Fibroblast of lung (primary cell): ENCODE results near the gene SLC4A5. TPM values are rescaled to one million over a fixed set of nuclear protein-coding genes. Genes with fewer than 3 reads are reported as not detected.

Source experiments
- DNase-seq, 2 donors: peaks; one replicate each; pipeline versions ENCODE4 v3.0.0 to v3.0.0-alpha.2; 2010; ENCODE audit warnings: low read depth in 2 of 2
- H2AFZ ChIP-seq: 2 replicates; pipeline ENCODE4 v1.5.1; 2012; ENCODE audit warnings: low read length, control low read depth, inconsistent platforms
- H3K27ac ChIP-seq: 2 replicates; pipeline ENCODE4 v1.5.1; 2011; ENCODE audit warnings: low read length, control low read depth; ENCODE audit not compliant: insufficient read depth
- H3K27me3 ChIP-seq: 2 replicates; pipeline ENCODE4 v1.5.1; 2011; ENCODE audit warnings: mild to moderate bottlenecking, low read length; ENCODE audit not compliant: control insufficient read depth, insufficient read depth
- H3K36me3 ChIP-seq: 2 replicates; pipeline ENCODE4 v1.5.1; 2011; ENCODE audit warnings: low read length; ENCODE audit not compliant: control insufficient read depth, insufficient read depth
- H3K4me1 ChIP-seq: 2 replicates; pipeline ENCODE4 v1.5.1; 2011; ENCODE audit warnings: low read length; ENCODE audit not compliant: control insufficient read depth, insufficient read depth; ENCODE audit errors: extremely low read depth
- H3K4me2 ChIP-seq: 2 replicates; pipeline ENCODE4 v1.5.1; 2011; ENCODE audit warnings: low read length, control low read depth; ENCODE audit not compliant: insufficient read depth; ENCODE audit errors: extremely low read depth
- H3K4me3 ChIP-seq, 4 experiments: fragments of 200-600 bp in 1 of 4; sonication (generic) in 1 of 4; replicated peaks in 1 of 4; 2 replicates each; pipeline ENCODE4 v1.5.1; 2011 to 2016; ENCODE audit warnings: low read length in 4 of 4, low read depth in 3 of 4, mild to moderate bottlenecking in 3 of 4, control low read depth in 2 of 4, inconsistent platforms in 1 of 4, mixed read lengths in 1 of 4; ENCODE audit not compliant: insufficient read depth in 1 of 4; ENCODE audit errors: control extremely low read depth in 1 of 4
- H3K79me2 ChIP-seq: 2 replicates; pipeline ENCODE4 v1.5.1; 2012; ENCODE audit warnings: mild to moderate bottlenecking, low read length, inconsistent platforms; ENCODE audit not compliant: control insufficient read depth, insufficient read depth
- H3K9ac ChIP-seq: 2 replicates; pipeline ENCODE4 v1.5.1; 2011; ENCODE audit warnings: mild to moderate bottlenecking, low read length, control low read depth; ENCODE audit not compliant: insufficient read depth
- H3K9me3 ChIP-seq: 2 replicates; pipeline ENCODE4 v1.5.1; 2012; ENCODE audit warnings: low read depth, low read length; ENCODE audit not compliant: control insufficient read depth, insufficient read depth
- H4K20me1 ChIP-seq: 2 replicates; pipeline ENCODE4 v1.5.1; 2011; ENCODE audit warnings: low read length; ENCODE audit not compliant: control insufficient read depth, insufficient read depth; ENCODE audit errors: extremely low read depth
- CTCF ChIP-seq, 2 donors: IDR thresholded peaks in 1 of 2; conservative IDR thresholded peaks in 1 of 2; 1 replicate in 1 of 2; 2 replicates in 1 of 2; pipeline ENCODE4 v1.5.1; 2011 to 2012; ENCODE audit warnings: low read length in 2 of 2, control low read depth in 1 of 2, inconsistent platforms in 1 of 2, low read depth in 1 of 2, mild to moderate bottlenecking in 1 of 2
- EZH2 ChIP-seq: IDR thresholded peaks from 2 replicates; pipeline ENCODE4 v1.5.1; 2012; ENCODE audit warnings: low read length, control low read depth, mild to moderate bottlenecking; ENCODE audit errors: missing control alignments
- polyA plus RNA-seq, 2 donors: library from polyadenylated mRNA; depleted of rRNA in 1 of 2; stranded (reverse) in 1 of 2; unstranded in 1 of 2; fragments of >200 nt; gene quantifications; 2 replicates each; pipeline ENCODE4 v1.2.1, GENCODE V29; 2011 to 2012; ENCODE audit warnings: missing spikeins in 1 of 2
- total RNA-seq: library from RNA; depleted of rRNA; stranded (reverse); fragments of >200 nt; gene quantifications from 2 replicates; pipeline ENCODE4 v1.2.1, GENCODE V29; 2014

The SLC4A5 gene
- total and polyA plus RNA-seq, 2 donors (not counting 1 experiment from before 2014, with no cell fraction given): 0.12 to 0.17 TPM

GRCh38 chr2:74391209-74391579 lies 48.0 kb upstream of the SLC4A5 start:
- peaks cover 48% of the 10 kb centered on the region for H3K79me2 ChIP-seq
- peak overlapping the region; percentile 86 for H2AFZ ChIP-seq
- H3K27ac ChIP-seq: peak overlapping the region; percentile 95
- no peaks in the 10 kb centered on the region for H3K9me3 ChIP-seq
- H3K4me2 ChIP-seq: peak overlapping the region; percentile 92
- no peaks in the 10 kb centered on the region for H3K36me3 ChIP-seq
- peak; percentile 24 to 34 for DNase-seq
- peak overlapping the region; percentile 98 for H3K9ac ChIP-seq
- no peaks in the 10 kb centered on the region for H3K27me3 ChIP-seq
- no peaks in the 10 kb centered on the region for H4K20me1 ChIP-seq
- H3K4me3 ChIP-seq: peak overlapping the region; percentile 76 to 98 (median 93)
- H3K4me1 ChIP-seq: peaks cover 10% of the 10 kb centered on the region
- TF ChIP-seq EZH2 (no peak), CTCF (conservative IDR thresholded peaks at IDR 0.05 in 1 of 2, IDR thresholded peaks at IDR 0.05 in 1 of 2; ENCODE audit: low read depth in 1 of 2, low read length in 2 of 2) (no peak)

- Histone ChIP-seq H3K4me1 (peaks cover 10% of the 10 kb centered on the region), H3K9ac (no peak overlapping the region)
Measured at GRCh38 chr2:74390606-74391005, 47.4 kb upstream of the SLC4A5 start.

GRCh38 chr2:74387346-74387745 lies 44.1 kb upstream of the SLC4A5 start:
- H3K36me3 ChIP-seq: no peaks in the 10 kb centered on the region
- no peak overlapping the region for H3K4me3 ChIP-seq
- no peaks in the 10 kb centered on the region for H4K20me1 ChIP-seq
- no peak overlapping the region for H3K27ac ChIP-seq
- peaks cover 14% of the 10 kb centered on the region for H3K4me1 ChIP-seq
- no peak overlapping the region for H3K4me2 ChIP-seq
- peak in 1 of 2 donors; percentile 57 for DNase-seq
- peaks cover 61% of the 10 kb centered on the region for H3K79me2 ChIP-seq
- H3K27me3 ChIP-seq: no peaks in the 10 kb centered on the region
- H3K9me3 ChIP-seq: no peaks in the 10 kb centered on the region
- no peak overlapping the region for H2AFZ ChIP-seq
- no peak for TF ChIP-seq EZH2
- TF ChIP-seq CTCF (conservative IDR thresholded peaks at IDR 0.05 in 1 of 2, IDR thresholded peaks at IDR 0.05 in 1 of 2; ENCODE audit: low read depth in 1 of 2, low read length in 2 of 2): no peak
- H3K9ac ChIP-seq: no peak overlapping the region

More at GRCh38 chr2:74390606-74391005, 47.4 kb upstream of the SLC4A5 start:
- Histone ChIP-seq H3K36me3 (no peaks in the 10 kb centered on the region), H3K27ac (peak overlapping the region; percentile 95), H3K27me3 (no peaks in the 10 kb centered on the region), H3K4me3 (peak overlapping the region; percentile 76 to 98 (median 93)), H3K4me2 (peak overlapping the region; percentile 92), H3K9me3 (no peaks in the 10 kb centered on the region), H4K20me1 (no peaks in the 10 kb centered on the region), H2AFZ (no peak overlapping the region), H3K79me2 (peaks cover 50% of the 10 kb centered on the region)
- no peak for DNase-seq
- TF ChIP-seq EZH2: no peak
- no peak for TF ChIP-seq CTCF (conservative IDR thresholded peaks at IDR 0.05 in 1 of 2, IDR thresholded peaks at IDR 0.05 in 1 of 2; ENCODE audit: low read depth in 1 of 2, low read length in 2 of 2)
